HG02588 (cell line): ENCODE data around the gene CCSER1.
A peak's percentile ranks its signal among the peaks of the same experiment; 100 is the strongest.

ENCODE experiments used
- ATAC-seq: cut with Tn5 transposase; IDR thresholded peaks from one replicate; pipeline ENCODE4 v1.9.1; 2021; ENCODE audit warnings: mild to moderate bottlenecking, moderate library complexity; ENCODE audit not compliant: unreplicated experiment

The CCSER1 gene

DNA sequence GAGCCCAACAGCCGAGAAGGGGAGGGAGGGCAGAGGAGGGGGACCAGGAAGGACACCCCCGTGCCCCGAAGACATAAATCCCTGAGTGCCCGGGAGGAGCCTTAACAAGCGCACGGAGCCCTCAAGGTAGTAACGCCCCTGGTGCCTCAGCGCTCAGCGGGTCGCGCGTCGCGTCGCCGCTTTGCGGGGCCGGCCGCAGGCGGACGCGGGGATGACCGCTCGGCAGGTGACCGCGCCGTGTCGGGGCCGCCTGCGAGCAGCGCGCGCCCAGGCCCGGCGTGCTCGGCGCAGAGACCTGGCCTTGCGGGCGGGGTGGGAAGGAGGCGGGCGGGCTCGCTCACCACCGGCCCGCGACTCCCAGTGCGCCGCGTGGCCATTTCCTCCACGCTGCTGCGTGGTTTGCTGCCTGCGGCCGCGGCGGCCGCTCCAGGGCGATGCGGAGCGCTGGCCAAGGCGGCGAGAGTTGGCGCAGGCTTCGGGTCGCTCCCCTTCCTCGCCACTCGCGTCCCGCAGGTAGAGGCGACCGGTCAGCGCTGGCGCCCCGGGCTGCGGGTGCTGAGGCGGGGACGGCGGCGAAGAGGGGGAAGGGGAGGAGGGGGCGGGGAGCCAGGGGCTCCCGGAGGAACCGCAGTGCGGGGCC lies 632 bp downstream of the CCSER1 start:
- peak; percentile 25 for ATAC-seq

DNA sequence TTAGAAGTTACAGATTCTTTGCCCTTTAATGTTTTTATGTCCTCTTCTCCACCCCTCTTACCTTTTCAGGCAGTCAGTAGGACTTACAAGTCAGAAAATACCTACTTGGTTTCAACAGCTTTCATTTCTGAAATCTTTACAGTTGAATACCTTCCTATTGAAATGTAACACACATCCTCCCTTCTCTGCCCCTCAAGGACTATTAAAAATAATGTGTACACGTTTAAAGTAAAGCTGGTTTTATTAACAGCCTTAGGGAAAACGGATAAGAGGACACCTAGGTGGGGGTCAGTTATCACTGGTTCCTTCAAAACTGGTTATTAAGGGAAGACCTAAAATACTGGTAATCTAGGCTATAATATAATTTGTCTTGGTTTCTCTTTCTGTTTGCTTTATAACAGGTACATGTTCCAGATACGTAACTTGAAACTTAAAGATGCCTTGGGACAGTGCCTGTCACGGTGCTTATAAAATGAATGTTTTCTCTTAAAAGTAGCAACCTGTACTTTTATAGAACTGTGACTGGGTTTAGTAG lies 1.8 kb downstream of the CCSER1 start:
- no peak for ATAC-seq

GRCh38 chr4:90130076-90130475 lies 2.9 kb downstream of the CCSER1 start:
- no peak for ATAC-seq

GRCh38 chr4:90137555-90137954 lies 10.4 kb downstream of the CCSER1 start:
- ATAC-seq: no peak

DNA sequence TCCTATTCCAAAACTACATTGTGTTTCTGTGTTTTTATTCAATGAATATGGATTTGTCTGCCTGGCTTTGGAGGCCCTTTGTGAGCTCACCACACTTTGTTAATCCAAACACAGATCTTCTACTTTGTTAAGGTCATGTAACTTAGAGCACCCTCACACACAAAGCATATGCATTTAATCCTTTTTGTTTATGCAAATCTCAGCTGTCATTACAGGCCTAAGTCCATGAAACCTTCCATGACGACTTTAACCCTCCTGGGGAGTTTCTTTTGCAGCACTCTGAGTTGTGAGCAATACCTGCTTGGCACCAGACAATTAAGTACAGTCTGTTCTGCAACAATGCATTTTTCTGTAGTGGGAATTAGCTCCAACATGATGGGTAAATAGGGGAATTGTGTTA lies 14.9 kb downstream of the CCSER1 start:
- no peak for ATAC-seq

GRCh38 chr4:90145319-90145718 lies 18.1 kb downstream of the CCSER1 start:
- ATAC-seq: no peak

DNA sequence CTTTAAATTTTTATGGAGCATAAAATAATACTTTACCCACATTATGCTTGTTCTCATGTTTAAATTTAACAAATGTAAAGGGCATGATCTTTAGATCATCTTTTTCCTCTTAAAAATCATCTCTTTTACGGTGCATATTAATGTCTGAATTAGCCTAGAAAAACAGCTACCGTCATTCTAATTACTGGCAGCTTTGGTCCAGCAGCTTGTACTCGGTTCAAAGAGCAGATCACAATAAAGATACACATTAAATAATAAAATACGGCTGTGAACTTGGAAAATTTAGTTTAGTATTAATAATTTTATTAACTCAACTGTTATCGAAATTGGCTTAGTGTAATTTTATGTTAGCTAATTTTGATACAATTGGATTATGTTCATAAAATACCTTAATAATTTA lies 19.1 kb downstream of the CCSER1 start:
- ATAC-seq: no peak

DNA sequence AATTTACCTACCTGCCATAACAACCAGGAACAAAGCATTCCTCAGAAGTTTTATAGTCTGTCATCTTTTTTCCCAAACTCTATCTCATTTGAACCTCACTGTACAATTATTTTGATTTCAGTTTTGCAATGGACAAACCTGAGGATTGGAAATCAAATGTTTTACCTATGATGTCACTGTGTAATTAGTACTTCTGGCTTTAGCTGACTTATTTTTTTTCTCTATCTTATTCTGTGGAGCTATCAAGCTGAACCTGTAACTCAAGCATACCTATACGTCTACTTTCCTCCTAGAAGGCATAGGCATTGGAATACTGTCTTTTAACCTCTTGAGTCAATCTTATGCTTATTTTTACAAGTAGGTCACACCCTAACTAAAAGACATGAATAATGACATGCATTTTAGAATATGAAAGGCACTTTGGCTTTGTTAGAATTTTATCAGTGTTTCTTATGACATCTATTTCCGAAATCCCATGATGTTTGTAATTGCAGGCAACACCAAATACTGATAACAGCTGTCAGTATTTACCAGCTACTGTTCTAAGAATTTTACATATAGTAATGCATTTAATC lies 21.5 kb downstream of the CCSER1 start:
- no peak for ATAC-seq

- no peak for ATAC-seq
Observed at GRCh38 chr4:90152024-90152423, 24.8 kb downstream of the CCSER1 start.

DNA sequence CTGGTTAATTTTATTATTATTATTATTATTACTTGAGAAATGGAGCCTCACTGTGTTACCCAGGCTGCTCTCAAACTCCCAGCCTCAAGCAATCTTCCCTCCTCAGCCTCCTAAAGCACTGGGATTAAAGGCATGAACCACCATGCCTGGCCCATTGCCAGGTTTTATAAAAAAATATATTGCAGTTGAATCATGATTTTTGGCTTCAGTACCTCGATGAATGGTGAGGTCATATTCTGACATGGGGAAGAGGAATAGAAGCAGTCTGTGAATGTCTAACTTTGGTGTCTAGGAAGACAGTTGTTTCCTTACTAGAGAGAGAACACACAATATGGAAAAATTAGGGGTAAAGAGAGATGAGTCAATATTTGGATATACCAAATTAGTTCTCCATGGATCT lies 32.0 kb downstream of the CCSER1 start:
- ATAC-seq: no peak

DNA sequence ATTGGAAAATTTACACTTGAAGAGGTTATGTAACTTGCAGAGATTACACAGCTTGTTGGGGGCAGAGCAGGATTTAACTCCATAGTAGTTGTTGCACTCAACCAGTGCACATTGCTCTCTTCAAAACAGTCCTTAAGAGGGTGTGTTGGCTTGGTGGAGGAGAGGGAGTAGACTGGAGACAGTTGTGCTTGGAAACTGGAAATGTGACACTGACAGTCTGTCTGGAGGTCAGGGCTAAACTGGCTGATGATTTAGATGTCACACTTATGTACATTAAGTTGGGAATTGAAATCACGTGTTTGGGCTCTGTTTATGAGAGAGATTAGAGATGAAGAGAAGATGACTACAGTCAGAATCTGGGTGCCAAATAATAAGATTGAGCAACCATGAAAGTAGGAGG lies 32.9 kb downstream of the CCSER1 start:
- no peak for ATAC-seq

- ATAC-seq: no peak
Observed at GRCh38 chr4:90162566-90162965, 35.4 kb downstream of the CCSER1 start.

- no peak for ATAC-seq
Observed at GRCh38 chr4:90163872-90164271, 36.7 kb downstream of the CCSER1 start.

- no peak for ATAC-seq
Observed at GRCh38 chr4:90165883-90166282, 38.7 kb downstream of the CCSER1 start.

- ATAC-seq: no peak
Observed at GRCh38 chr4:90171491-90171890, 44.3 kb downstream of the CCSER1 start.

GRCh38 chr4:90174621-90175023 lies 47.4 kb downstream of the CCSER1 start:
- ATAC-seq: no peak

DNA sequence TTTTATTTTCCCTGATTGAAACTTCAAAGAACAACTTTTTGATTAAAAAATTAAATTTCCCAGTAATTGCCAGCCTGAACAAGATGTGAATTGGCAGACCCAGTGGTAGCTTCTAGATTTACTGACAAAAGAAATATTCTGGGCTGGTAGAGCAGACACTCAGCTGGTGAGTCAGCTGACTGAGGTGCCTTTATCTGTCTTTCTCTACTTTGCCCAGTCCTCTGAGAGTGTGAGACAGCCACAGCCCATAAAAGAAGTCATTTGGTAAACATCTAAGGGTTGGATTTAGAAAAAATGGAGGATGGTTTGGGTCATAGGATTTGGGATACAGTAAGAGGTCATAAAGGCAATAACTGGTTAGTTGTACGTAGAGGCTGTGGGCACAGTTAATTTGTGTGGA lies 54.5 kb downstream of the CCSER1 start:
- no peak for ATAC-seq

DNA sequence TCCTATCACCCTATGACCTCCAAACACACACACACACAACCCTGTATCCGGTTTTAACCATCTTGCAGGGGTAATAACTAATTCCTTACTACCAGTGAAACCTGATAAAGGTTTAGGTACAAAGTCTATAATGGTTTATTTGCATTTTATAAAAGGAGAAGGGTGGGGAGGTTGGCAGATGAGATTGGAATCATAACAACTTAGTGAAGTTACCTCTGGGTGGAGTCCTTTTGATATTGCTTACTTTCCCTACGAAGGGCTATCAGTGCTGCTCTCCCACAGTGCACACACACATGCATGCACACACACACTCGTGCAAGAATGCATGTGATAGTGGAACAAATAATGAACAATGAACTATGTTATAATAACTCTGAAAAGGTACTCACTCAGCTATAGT lies 56.1 kb downstream of the CCSER1 start:
- no peak for ATAC-seq

GRCh38 chr4:90184560-90184959 lies 57.4 kb downstream of the CCSER1 start:
- no peak for ATAC-seq

DNA sequence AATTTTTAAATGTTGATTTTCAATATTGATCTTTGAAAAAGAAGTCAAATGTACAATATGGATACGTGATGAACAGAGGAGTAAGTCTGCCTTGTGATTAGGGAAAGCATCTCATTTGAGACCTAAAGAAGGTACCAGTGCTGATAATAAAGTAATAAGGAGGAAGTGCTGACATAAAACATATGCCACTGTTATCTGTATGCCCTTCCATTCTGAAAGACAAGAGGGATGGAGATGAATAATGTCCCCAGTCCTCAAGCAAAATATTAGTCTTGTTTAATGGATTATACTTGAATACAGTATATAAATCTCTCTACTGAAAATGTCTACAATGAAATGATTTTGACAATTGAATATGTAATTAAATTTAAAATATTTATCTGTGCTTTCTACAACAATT lies 58.2 kb downstream of the CCSER1 start:
- ATAC-seq: no peak

DNA sequence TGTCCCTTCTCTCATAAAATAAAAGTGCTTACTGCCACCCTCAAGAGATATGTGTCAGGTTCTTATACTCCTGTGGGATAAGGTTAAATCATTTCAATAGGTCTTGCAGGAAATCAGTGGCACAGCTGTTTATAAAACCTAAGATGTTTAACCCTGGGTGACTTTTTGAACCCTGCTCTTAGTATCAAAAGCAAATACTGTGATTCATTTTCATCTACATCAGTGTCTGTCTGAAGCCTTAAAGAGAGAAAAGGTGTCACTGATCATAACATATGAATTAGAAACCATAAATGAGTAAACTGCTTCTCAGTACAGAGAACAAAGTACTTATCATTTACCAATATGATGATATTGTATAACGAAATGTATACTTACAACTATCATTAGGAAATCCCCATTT lies 59.0 kb downstream of the CCSER1 start:
- ATAC-seq: no peak

DNA sequence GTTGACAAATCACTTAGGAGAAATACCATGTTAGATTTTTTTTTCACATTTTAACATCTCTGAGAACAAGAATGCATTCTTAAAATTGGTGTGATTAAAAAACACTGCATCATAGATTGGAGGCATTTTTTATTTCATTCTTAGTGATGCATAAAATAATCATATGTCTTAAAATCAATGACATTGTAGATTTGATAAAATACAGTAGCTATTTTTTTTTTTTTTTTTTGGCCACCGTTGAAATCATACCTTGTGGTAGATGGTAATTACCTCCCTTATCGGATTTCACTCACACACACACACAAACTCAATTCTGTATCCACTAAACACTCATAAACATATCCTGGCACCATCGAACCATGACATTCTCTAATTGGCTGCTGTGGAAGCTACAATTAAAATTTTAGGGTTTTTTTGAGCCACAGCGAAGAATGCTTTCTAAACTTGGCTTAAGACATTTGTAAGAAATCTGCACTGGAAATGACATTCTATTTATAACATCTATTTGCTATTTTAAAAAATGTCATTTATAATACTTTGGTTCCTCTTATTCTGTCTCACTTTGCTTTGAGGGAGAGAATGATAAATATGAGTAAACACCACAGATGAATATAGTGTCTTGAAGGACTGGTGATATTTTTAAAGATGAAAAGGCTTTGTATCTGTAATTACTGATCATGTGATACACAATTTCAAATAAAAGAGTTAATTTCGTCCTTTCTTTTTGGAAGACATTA lies 60.1 kb downstream of the CCSER1 start:
- no peak for ATAC-seq
